ENCODE measurements around the gene CDKN1A.
"Not testable (repeated sequence)": the region's sequence is repeated elsewhere in the genome, so short reads cannot be mapped to it uniquely, and the experiment has no call there.

Gene CDKN1A

GRCh38 chr6:36678488-36679042 lies at the start of gene CDKN1A:
CDKN1A (plus strand) TSS chr6:36678714; CDS start chr6:36684102, 5,388 bp downstream.
- no peak for FAIRE-seq

GRCh38 chr6:36629784-36630183 lies 48.7 kb upstream of the CDKN1A start:
- no peak for FAIRE-seq

- no peak for FAIRE-seq
Observed at GRCh38 chr6:36631326-36632011, 47.0 kb upstream of the CDKN1A start.

- no peak for FAIRE-seq
Observed at GRCh38 chr6:36633370-36633769, 45.1 kb upstream of the CDKN1A start.

- FAIRE-seq: no peak
Observed at GRCh38 chr6:36633915-36634314, 44.6 kb upstream of the CDKN1A start.

GRCh38 chr6:36634317-36635108 lies 44.0 kb upstream of the CDKN1A start:
- no peak for FAIRE-seq

- no peak for FAIRE-seq
Observed at GRCh38 chr6:36636283-36636682, 42.2 kb upstream of the CDKN1A start.

GRCh38 chr6:36636687-36637418 lies 41.7 kb upstream of the CDKN1A start:
- FAIRE-seq: no peak

GRCh38 chr6:36638579-36638978 lies 39.9 kb upstream of the CDKN1A start:
- FAIRE-seq: no peak

GRCh38 chr6:36639171-36639808 lies 39.2 kb upstream of the CDKN1A start:
- FAIRE-seq: no peak

- FAIRE-seq: no peak
Observed at GRCh38 chr6:36641543-36641942, 37.0 kb upstream of the CDKN1A start.

- no peak for FAIRE-seq
Observed at GRCh38 chr6:36642913-36643817, 35.3 kb upstream of the CDKN1A start.

- no peak for FAIRE-seq
Observed at GRCh38 chr6:36643977-36644376, 34.5 kb upstream of the CDKN1A start.

GRCh38 chr6:36649086-36649485 lies 29.4 kb upstream of the CDKN1A start:
- FAIRE-seq: no peak

- FAIRE-seq: no peak
Observed at GRCh38 chr6:36649701-36650484, 28.6 kb upstream of the CDKN1A start.

- no peak for FAIRE-seq
Observed at GRCh38 chr6:36650848-36651478, 27.6 kb upstream of the CDKN1A start.

GRCh38 chr6:36651659-36652379 lies 26.7 kb upstream of the CDKN1A start:
- no peak for FAIRE-seq

- not testable (repeated sequence) for FAIRE-seq
Observed at GRCh38 chr6:36654469-36654868, 24.0 kb upstream of the CDKN1A start.

GRCh38 chr6:36655085-36655724 lies 23.3 kb upstream of the CDKN1A start:
- FAIRE-seq: no peak
